ENCODE results near the gene EVA1B.

The EVA1B gene

GRCh38 chr1:36346741-36347370 lies 23.4 kb upstream of the EVA1B start:
- no peak for TF ChIP-seq CTCF (IDR thresholded peaks at IDR 0.05; ENCODE audit: borderline replicate concordance, insufficient read depth, low read depth, low read length)
- no peak overlapping the region for H3K4me3 ChIP-seq (ENCODE audit: low read depth, low read length)

GRCh38 chr1:36345353-36345752 lies 21.9 kb upstream of the EVA1B start:
- no peak for TF ChIP-seq CTCF (IDR thresholded peaks at IDR 0.05; ENCODE audit: borderline replicate concordance, insufficient read depth, low read depth, low read length)

GRCh38 chr1:36344395-36344680 lies 20.9 kb upstream of the EVA1B start:
- no peak for TF ChIP-seq CTCF (IDR thresholded peaks at IDR 0.05; ENCODE audit: borderline replicate concordance, insufficient read depth, low read depth, low read length)
- no peak overlapping the region for H3K4me3 ChIP-seq (ENCODE audit: low read depth, low read length)

More at GRCh38 chr1:36345353-36345752, 21.9 kb upstream of the EVA1B start:
- H3K4me3 ChIP-seq (ENCODE audit: low read depth, low read length), result no peak overlapping the region

GRCh38 chr1:36343651-36344394 lies 20.4 kb upstream of the EVA1B start:
- no peak overlapping the region for H3K4me3 ChIP-seq (ENCODE audit: low read depth, low read length)
- no peak for TF ChIP-seq CTCF (IDR thresholded peaks at IDR 0.05; ENCODE audit: borderline replicate concordance, insufficient read depth, low read depth, low read length)

GRCh38 chr1:36342426-36343185 lies 19.2 kb upstream of the EVA1B start:
- no peak overlapping the region for H3K4me3 ChIP-seq (ENCODE audit: low read depth, low read length)
- TF ChIP-seq CTCF (IDR thresholded peaks at IDR 0.05; ENCODE audit: borderline replicate concordance, insufficient read depth, low read depth, low read length), result peak; percentile 82

- TF ChIP-seq CTCF (IDR thresholded peaks at IDR 0.05; ENCODE audit: borderline replicate concordance, insufficient read depth, low read depth, low read length), result no peak
- no peak overlapping the region for H3K4me3 ChIP-seq (ENCODE audit: low read depth, low read length)
Observed at GRCh38 chr1:36341626-36342320, 18.3 kb upstream of the EVA1B start.
